A673 (cell line): ENCODE data around the gene LRRC8B. TPM values are rescaled to one million over a fixed set of nuclear protein-coding genes. Genes with fewer than 3 reads are reported as not detected.

Experiments used
- BruUV-seq: library from RNA; stranded (reverse); fragments of 400-500 nt; replicated peaks from 2 replicates; lab custom pipeline; 2021; lab: Mats Ljungman, UMichigan
- CTCF ChIA-PET: fragments of 300-600 bp; sonication (Branson Sonifier 250); formaldehyde crosslinking; loops from one replicate; lab custom pipeline; 2022; ENCODE audit warnings: antibody characterized with exemption; lab: Charles Lee
- POLR2A ChIA-PET: fragments of 300-600 bp; sonication (Branson Sonifier 250); formaldehyde crosslinking; loops from one replicate; lab custom pipeline; 2022; ENCODE audit warnings: antibody characterized with exemption; ENCODE audit not compliant: low non-redundant PET; lab: Charles Lee
- DNase-seq: peaks from one replicate; pipeline ENCODE4 v3.0.0-alpha.2; 2015; ENCODE audit warnings: low spot score
- H3K27ac ChIP-seq: fragments of 200-600 bp; sonication (generic); 2 replicates; pipeline ENCODE4 v1.5.1; 2016; ENCODE audit warnings: mixed run types, low read depth, mild to moderate bottlenecking, mixed read lengths, antibody characterized with exemption, low read length; ENCODE audit not compliant: poor library complexity, severe bottlenecking
- H3K27me3 ChIP-seq: fragments of 200-600 bp; sonication (generic); replicated peaks from 2 replicates; pipeline ENCODE4 v1.6.1; 2017; ENCODE audit warnings: mixed run types, low read depth, mild to moderate bottlenecking, mixed read lengths, antibody characterized with exemption, low read length; ENCODE audit not compliant: insufficient read depth, poor library complexity
- H3K36me3 ChIP-seq: fragments of 200-600 bp; sonication (generic); 2 replicates; pipeline ENCODE4 v1.6.1; 2016; ENCODE audit warnings: mixed run types, mild to moderate bottlenecking, mixed read lengths, antibody characterized with exemption, low read length; ENCODE audit not compliant: insufficient read depth, poor library complexity, severe bottlenecking
- H3K4me1 ChIP-seq: fragments of 200-600 bp; sonication (generic); 2 replicates; pipeline ENCODE4 v1.6.1; 2017; ENCODE audit warnings: mixed run types, mild to moderate bottlenecking, mixed read lengths, antibody characterized with exemption, low read length; ENCODE audit not compliant: insufficient read depth, poor library complexity, severe bottlenecking
- H3K4me3 ChIP-seq: fragments of 200-600 bp; sonication (generic); 2 replicates; pipeline ENCODE4 v1.5.1; 2016; ENCODE audit warnings: low read depth, mixed run types, mild to moderate bottlenecking, mixed read lengths, low read length; ENCODE audit not compliant: poor library complexity, severe bottlenecking
- H3K9me3 ChIP-seq: fragments of 200-600 bp; sonication (generic); 2 replicates; pipeline ENCODE4 v1.6.1; 2016; ENCODE audit warnings: mixed run types, low read depth, mild to moderate bottlenecking, mixed read lengths, antibody characterized with exemption, low read length; ENCODE audit not compliant: poor library complexity, severe bottlenecking
- EZH2 ChIP-seq: fragments of 200-600 bp; sonication (generic); IDR thresholded peaks from 2 replicates; pipeline ENCODE4 v1.6.1; 2017; ENCODE audit warnings: borderline replicate concordance, low read depth, mild to moderate bottlenecking, mixed read lengths, antibody characterized with exemption, low read length; ENCODE audit not compliant: poor library complexity, severe bottlenecking
- intact Hi-C: fragments of 100-400 bp; cut with micrococcal nuclease; formaldehyde crosslinking; loops from one replicate; pipeline ENCODE4 v1.10.0; 2022; ENCODE audit not compliant: unreplicated experiment
- total RNA-seq: library from RNA; stranded (reverse); gene quantifications from 2 replicates; pipeline ENCODE4 v1.2.3, GENCODE V29; 2021
- TF ChIP-seq, protein P1 (sequence below): fragments of 300-800, 200-600 bp; sonication (generic); conservative IDR thresholded peaks from 2 replicates; pipeline ENCODE4 v1.5.1; 2017; ENCODE audit warnings: low read depth, mild to moderate bottlenecking, antibody characterized with exemption, low read length, moderate library complexity, mixed read lengths

Gene LRRC8B
- total RNA-seq, 1 experiment from 2014 or later = 18.9 TPM

DNA sequence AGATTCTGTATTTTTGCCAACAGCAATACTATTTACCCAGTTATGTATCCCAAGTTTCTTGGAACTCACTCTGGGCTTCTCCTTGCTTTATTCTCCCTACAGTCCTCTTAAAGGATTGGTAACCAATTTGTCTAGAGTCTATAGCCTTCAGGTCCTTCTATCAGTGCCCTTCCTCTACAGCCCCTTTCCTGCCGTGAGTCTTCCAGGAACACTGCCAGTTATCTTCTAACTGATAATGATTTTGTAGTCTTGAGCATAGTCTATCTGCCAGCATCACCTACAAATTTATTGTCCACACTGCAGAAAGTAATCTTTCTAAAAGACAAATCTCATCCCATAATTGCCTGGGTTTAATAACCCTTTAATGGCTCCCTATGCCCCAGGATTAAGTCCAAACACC, 8.2 kb downstream of the LRRC8B start:
- Histone ChIP-seq H3K9me3 (no peaks in the 10 kb centered on the region), H3K4me3 (no peak overlapping the region), H3K27ac (no peak overlapping the region), H3K36me3 (no peaks in the 10 kb centered on the region), H3K4me1 (peaks cover 7% of the 10 kb centered on the region), H3K27me3 (no peaks in the 10 kb centered on the region)
- POLR2A ChIA-PET = no interaction called here
- no TSS peak for BruUV-seq
- intact Hi-C loops = no loop called here
- TF ChIP-seq, protein P1, sequence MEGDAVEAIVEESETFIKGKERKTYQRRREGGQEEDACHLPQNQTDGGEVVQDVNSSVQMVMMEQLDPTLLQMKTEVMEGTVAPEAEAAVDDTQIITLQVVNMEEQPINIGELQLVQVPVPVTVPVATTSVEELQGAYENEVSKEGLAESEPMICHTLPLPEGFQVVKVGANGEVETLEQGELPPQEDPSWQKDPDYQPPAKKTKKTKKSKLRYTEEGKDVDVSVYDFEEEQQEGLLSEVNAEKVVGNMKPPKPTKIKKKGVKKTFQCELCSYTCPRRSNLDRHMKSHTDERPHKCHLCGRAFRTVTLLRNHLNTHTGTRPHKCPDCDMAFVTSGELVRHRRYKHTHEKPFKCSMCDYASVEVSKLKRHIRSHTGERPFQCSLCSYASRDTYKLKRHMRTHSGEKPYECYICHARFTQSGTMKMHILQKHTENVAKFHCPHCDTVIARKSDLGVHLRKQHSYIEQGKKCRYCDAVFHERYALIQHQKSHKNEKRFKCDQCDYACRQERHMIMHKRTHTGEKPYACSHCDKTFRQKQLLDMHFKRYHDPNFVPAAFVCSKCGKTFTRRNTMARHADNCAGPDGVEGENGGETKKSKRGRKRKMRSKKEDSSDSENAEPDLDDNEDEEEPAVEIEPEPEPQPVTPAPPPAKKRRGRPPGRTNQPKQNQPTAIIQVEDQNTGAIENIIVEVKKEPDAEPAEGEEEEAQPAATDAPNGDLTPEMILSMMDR = no peak
- no peak for TF ChIP-seq EZH2
- CTCF ChIA-PET = no interaction called here
- no peak for DNase-seq

DNA sequence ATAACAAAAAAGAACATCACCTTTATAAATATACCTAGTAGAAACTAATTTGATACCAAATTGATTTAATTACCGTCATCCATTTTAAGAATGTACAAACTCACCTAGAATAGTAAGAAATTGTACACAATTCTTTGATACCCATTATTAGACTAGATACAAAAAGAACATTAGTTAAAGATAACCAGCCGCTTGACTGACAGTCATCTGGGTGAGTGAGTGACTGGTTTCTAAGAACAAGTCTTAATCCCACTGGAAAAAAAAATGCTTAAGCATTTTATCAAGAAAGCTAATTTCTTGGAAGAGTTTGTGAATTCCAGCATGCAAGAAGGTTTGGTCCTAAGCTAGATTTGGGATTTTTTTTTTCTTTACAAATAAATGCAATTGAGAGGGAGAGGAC, 10.9 kb downstream of the LRRC8B start:
- Histone ChIP-seq H3K4me3 (no peak overlapping the region), H3K4me1 (peaks cover 2% of the 10 kb centered on the region), H3K9me3 (no peaks in the 10 kb centered on the region), H3K27ac (no peak overlapping the region), H3K27me3 (no peaks in the 10 kb centered on the region), H3K36me3 (no peaks in the 10 kb centered on the region)
- no peak for TF ChIP-seq EZH2
- TF ChIP-seq, protein P1 = no peak
- intact Hi-C loops = no loop called here
- POLR2A ChIA-PET = no interaction called here
- no peak for DNase-seq
- CTCF ChIA-PET = no interaction called here
- no TSS peak for BruUV-seq

DNA sequence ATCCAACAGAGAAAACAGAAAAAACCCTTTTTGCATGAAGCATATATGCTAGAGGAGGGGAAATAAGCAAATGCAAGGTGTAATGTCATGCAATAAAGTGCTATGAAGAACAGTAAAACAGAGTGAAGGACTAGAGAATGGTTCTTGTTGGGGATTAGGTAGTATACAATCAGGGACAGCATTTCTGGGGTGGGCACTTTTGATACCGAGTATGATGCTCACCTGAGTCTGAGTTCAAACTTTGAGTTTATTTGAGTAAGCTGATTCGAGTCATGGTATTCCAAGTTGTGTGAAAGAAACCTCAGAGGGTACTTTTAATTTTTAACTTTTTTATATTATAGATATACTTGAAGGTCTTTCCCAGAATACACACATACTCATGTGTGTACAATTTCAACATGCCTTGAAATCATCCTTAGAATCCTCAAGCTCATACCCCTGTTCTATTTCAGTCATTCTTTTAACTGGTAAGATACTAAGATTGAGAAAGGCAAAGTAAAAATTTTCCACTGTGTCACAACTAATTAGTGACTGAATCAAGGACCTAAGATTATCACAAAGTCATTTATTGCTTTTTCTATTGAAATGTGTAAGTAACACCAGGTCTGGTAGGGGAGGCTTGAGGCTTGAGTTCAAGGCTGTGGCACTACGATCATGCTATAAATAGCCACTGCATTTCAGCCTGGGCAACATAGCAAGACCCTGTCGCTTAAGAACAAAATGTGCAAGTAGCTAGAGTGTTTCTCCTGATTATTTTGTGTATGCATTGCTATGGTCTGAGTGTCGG, 12.1 kb downstream of the LRRC8B start:
- no peak for DNase-seq
- POLR2A ChIA-PET = no interaction called here
- Histone ChIP-seq H3K27ac (no peak overlapping the region), H3K9me3 (no peaks in the 10 kb centered on the region), H3K36me3 (no peaks in the 10 kb centered on the region), H3K4me3 (no peak overlapping the region), H3K4me1 (peaks cover 5% of the 10 kb centered on the region), H3K27me3 (no peaks in the 10 kb centered on the region)
- no TSS peak for BruUV-seq
- intact Hi-C loops = no loop called here
- TF ChIP-seq, protein P1 = no peak
- no peak for TF ChIP-seq EZH2
- CTCF ChIA-PET = no interaction called here
